ENCODE results near the gene TDRD9. TPM values are rescaled to one million over a fixed set of nuclear protein-coding genes. Genes with fewer than 3 reads are reported as not detected.

Gene TDRD9
- total and polyA plus RNA-seq, 4 donors = 1.1 to 2.7 (median 2.0) TPM

DNA sequence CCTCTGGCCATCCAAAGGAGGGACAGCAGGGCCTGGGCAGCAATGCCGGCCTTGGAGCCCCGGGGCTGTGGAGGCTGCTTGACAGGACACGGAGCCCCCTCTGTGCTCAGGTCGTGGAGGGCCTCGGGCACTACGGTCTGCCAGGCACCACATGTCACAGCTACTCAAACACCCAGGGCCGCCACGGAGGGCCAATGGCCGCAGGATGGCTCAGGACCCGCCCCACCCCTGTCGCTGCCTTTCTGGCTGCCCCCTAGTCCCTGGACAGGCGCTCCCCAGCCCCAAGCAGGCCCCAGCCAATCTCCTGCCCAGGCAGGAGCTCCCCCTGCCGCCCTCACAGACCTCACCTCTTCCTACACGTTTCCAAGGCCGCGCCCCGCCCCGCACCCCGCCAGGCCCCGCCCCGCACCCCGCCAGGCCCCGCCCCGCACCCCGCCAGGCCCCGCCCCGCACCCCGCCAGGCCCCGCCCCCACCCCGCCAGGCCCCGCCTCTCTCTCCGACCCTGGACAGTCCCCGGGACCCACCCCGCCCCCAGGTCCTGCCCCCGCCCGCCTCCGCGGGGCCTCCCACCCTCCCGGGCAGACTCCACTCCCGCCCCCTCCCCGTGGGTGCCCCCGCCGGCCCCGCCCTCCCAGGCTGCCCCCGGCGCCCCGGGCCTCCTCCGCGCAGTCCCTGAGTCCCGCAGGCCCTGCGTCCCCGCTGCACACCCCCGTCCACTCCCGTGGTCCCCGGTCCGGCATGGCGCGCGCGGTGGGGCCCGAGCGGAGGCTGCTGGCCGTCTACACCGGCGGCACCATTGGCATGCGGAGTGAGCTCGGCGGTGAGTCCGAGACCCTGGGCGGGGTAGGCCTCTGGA lies 157.0 kb downstream of the TDRD9 start, which contains the start of gene ASPG:
Gene ASPG, plus strand, starts transcription at position 669 of the 857 bp plus-strand sequence. Its CDS starts 71 bp downstream, at position 740.
- WGBS, 2 donors = 12 to 19% methylated on average over 29 to 70 of the region's 70 CpGs
- Histone ChIP-seq H3K9me3 (ENCODE audit: control insufficient read depth, low read length) (no peaks in the 10 kb centered on the region), H3K4me1 (ENCODE audit: control insufficient read depth in 1 of 2, insufficient read depth in 2 of 2, low read length in 2 of 2) (no peaks in the 10 kb centered on the region), H3K36me3 (ENCODE audit: control insufficient read depth in 1 of 2, insufficient read depth in 2 of 2, low read length in 1 of 2) (no peaks in the 10 kb centered on the region), H3K27me3 (ENCODE audit: control insufficient read depth in 1 of 2, insufficient read depth in 2 of 2, low read length in 1 of 2) (no peaks in the 10 kb centered on the region), H3K4me3 (ENCODE audit: low read length in 2 of 2) (no peak within 1 kb of the TSS), H3K27ac (ENCODE audit: low read depth in 1 of 2, low read length in 2 of 2) (no peak within 1 kb of the TSS)
- peak; percentile 44 for ATAC-seq (ENCODE audit: low FRiP score)
- intact Hi-C loops (cut with DNase I) = loop anchor here in 1 of 2 donors (10.0 kb wide), 1 partner anchor 550 kb away; no protein-coding TSS in a partner anchor
- peak; percentile 37 to 79 for DNase-seq

- H3K4me1 ChIP-seq (ENCODE audit: control insufficient read depth in 1 of 2, insufficient read depth in 2 of 2, low read length in 2 of 2) = no peaks in the 10 kb centered on the region
- 46 to 51% methylated on average over 15 to 29 of the region's 29 CpGs for WGBS, 2 donors
- ATAC-seq (ENCODE audit: low FRiP score) (no peak), DNase-seq (peak; percentile 41 to 74)
- H3K9me3 ChIP-seq (ENCODE audit: control insufficient read depth, low read length) = no peaks in the 10 kb centered on the region
- H3K36me3 ChIP-seq (ENCODE audit: control insufficient read depth in 1 of 2, insufficient read depth in 2 of 2, low read length in 1 of 2) = no peaks in the 10 kb centered on the region
- no peak overlapping the region for H3K27ac ChIP-seq (ENCODE audit: low read depth in 1 of 2, low read length in 2 of 2)
- intact Hi-C loops (cut with DNase I) = loop anchor here in 1 of 2 donors (10.0 kb wide), 1 partner anchor 549 kb away; no protein-coding TSS in a partner anchor
- H3K4me3 ChIP-seq (ENCODE audit: low read length in 2 of 2) = no peak overlapping the region
- no peaks in the 10 kb centered on the region for H3K27me3 ChIP-seq (ENCODE audit: control insufficient read depth in 1 of 2, insufficient read depth in 2 of 2, low read length in 1 of 2)
These were observed 157.6 kb downstream of the TDRD9 start for GRCh38 chr14:104085889-104086201.

GRCh38 chr14:104086210-104086660 lies 158.0 kb downstream of the TDRD9 start:
- Histone ChIP-seq H3K4me3 (ENCODE audit: low read length in 2 of 2) (no peak overlapping the region), H3K27ac (ENCODE audit: low read depth in 1 of 2, low read length in 2 of 2) (no peak overlapping the region), H3K9me3 (ENCODE audit: control insufficient read depth, low read length) (no peaks in the 10 kb centered on the region), H3K4me1 (ENCODE audit: control insufficient read depth in 1 of 2, insufficient read depth in 2 of 2, low read length in 2 of 2) (no peaks in the 10 kb centered on the region), H3K36me3 (ENCODE audit: control insufficient read depth in 1 of 2, insufficient read depth in 2 of 2, low read length in 1 of 2) (no peaks in the 10 kb centered on the region), H3K27me3 (ENCODE audit: control insufficient read depth in 1 of 2, insufficient read depth in 2 of 2, low read length in 1 of 2) (no peaks in the 10 kb centered on the region)
- intact Hi-C loops (cut with DNase I) = loop anchor here in 1 of 2 donors (10.0 kb wide), 1 partner anchor 549 kb away; no protein-coding TSS in a partner anchor
- DNase-seq = peak in 1 of 2 donors; percentile 42
- ATAC-seq (ENCODE audit: low FRiP score) = peak; percentile 2
- WGBS, 2 donors = 86 to 88% methylated on average over 12 to 13 of the region's 13 CpGs

- ATAC-seq (ENCODE audit: low FRiP score) (no peak), DNase-seq (peak in 1 of 2 donors; percentile 36)
- no peaks in the 10 kb centered on the region for H3K9me3 ChIP-seq (ENCODE audit: control insufficient read depth, low read length)
- no peaks in the 10 kb centered on the region for H3K27me3 ChIP-seq (ENCODE audit: control insufficient read depth in 1 of 2, insufficient read depth in 2 of 2, low read length in 1 of 2)
- H3K4me1 ChIP-seq (ENCODE audit: control insufficient read depth in 1 of 2, insufficient read depth in 2 of 2, low read length in 2 of 2) = no peaks in the 10 kb centered on the region
- H3K27ac ChIP-seq (ENCODE audit: low read depth in 1 of 2, low read length in 2 of 2) = no peak overlapping the region
- WGBS, 2 donors = 80 to 82% methylated on average over 16 of the region's 16 CpGs
- intact Hi-C loops (cut with DNase I) = loop anchor here in 1 of 2 donors (10.0 kb wide), 1 partner anchor 548 kb away; no protein-coding TSS in a partner anchor
- H3K36me3 ChIP-seq (ENCODE audit: control insufficient read depth in 1 of 2, insufficient read depth in 2 of 2, low read length in 1 of 2) = no peaks in the 10 kb centered on the region
- H3K4me3 ChIP-seq (ENCODE audit: low read length in 2 of 2) = no peak overlapping the region
These were observed 158.6 kb downstream of the TDRD9 start for GRCh38 chr14:104086661-104087461.

DNA sequence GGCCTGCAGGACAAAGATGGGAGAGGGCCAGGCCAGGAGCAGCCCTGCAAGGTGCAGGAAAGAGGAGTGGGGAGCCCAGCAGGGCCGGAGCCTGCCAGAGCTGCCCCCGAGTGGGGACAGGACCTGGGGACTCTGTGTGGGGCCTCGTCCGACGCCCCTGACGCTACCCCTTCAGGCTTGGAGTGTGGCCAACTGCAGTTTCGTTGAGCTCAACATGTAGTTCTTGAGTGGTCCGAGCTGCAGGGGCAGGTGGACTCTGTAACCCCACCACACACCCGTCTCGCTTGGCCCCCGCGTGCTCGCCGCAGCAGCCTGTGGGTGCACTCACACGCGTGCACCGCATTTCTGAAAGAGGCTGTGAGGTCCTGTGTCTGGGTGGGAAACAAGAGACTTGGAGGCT lies 159.2 kb downstream of the TDRD9 start:
- Histone ChIP-seq H3K36me3 (ENCODE audit: control insufficient read depth in 1 of 2, insufficient read depth in 2 of 2, low read length in 1 of 2) (no peaks in the 10 kb centered on the region), H3K27ac (ENCODE audit: low read depth in 1 of 2, low read length in 2 of 2) (no peak overlapping the region), H3K9me3 (ENCODE audit: control insufficient read depth, low read length) (no peaks in the 10 kb centered on the region), H3K4me1 (ENCODE audit: control insufficient read depth in 1 of 2, insufficient read depth in 2 of 2, low read length in 2 of 2) (no peaks in the 10 kb centered on the region), H3K4me3 (ENCODE audit: low read length in 2 of 2) (no peak overlapping the region), H3K27me3 (ENCODE audit: control insufficient read depth in 1 of 2, insufficient read depth in 2 of 2, low read length in 1 of 2) (no peaks in the 10 kb centered on the region)
- intact Hi-C loops (cut with DNase I) = loop anchor here in 1 of 2 donors (10.0 kb wide), 1 partner anchor 547 kb away; no protein-coding TSS in a partner anchor
- 88 to 96% methylated on average over 17 of the region's 17 CpGs for WGBS, 2 donors
- DNase-seq (peak in 1 of 2 donors; percentile 30), ATAC-seq (ENCODE audit: low FRiP score) (no peak)

GRCh38 chr14:104087981-104088850 lies 160.0 kb downstream of the TDRD9 start:
- ATAC-seq (ENCODE audit: low FRiP score) (no peak), DNase-seq (peak in 1 of 2 donors; percentile 32)
- intact Hi-C loops (cut with DNase I) = loop anchor here in 1 of 2 donors (10.0 kb wide), 1 partner anchor 547 kb away; no protein-coding TSS in a partner anchor
- Histone ChIP-seq H3K27me3 (ENCODE audit: control insufficient read depth in 1 of 2, insufficient read depth in 2 of 2, low read length in 1 of 2) (no peaks in the 10 kb centered on the region), H3K27ac (ENCODE audit: low read depth in 1 of 2, low read length in 2 of 2) (no peak overlapping the region), H3K9me3 (ENCODE audit: control insufficient read depth, low read length) (no peaks in the 10 kb centered on the region), H3K4me3 (ENCODE audit: low read length in 2 of 2) (no peak overlapping the region), H3K36me3 (ENCODE audit: control insufficient read depth in 1 of 2, insufficient read depth in 2 of 2, low read length in 1 of 2) (no peaks in the 10 kb centered on the region), H3K4me1 (ENCODE audit: control insufficient read depth in 1 of 2, insufficient read depth in 2 of 2, low read length in 2 of 2) (no peaks in the 10 kb centered on the region)
- 88 to 89% methylated on average over 23 of the region's 23 CpGs for WGBS, 2 donors

- no peak overlapping the region for H3K27ac ChIP-seq (ENCODE audit: low read depth in 1 of 2, low read length in 2 of 2)
- H3K27me3 ChIP-seq (ENCODE audit: control insufficient read depth in 1 of 2, insufficient read depth in 2 of 2, low read length in 1 of 2) = no peaks in the 10 kb centered on the region
- H3K9me3 ChIP-seq (ENCODE audit: control insufficient read depth, low read length) = no peaks in the 10 kb centered on the region
- no peaks in the 10 kb centered on the region for H3K36me3 ChIP-seq (ENCODE audit: control insufficient read depth in 1 of 2, insufficient read depth in 2 of 2, low read length in 1 of 2)
- intact Hi-C loops (cut with DNase I) = no loop called here
- DNase-seq = peak in 1 of 2 donors; percentile 73
- 96 to 97% methylated on average over 20 of the region's 20 CpGs for WGBS, 2 donors
- no peak overlapping the region for H3K4me3 ChIP-seq (ENCODE audit: low read length in 2 of 2)
- ATAC-seq (ENCODE audit: low FRiP score) = no peak
- H3K4me1 ChIP-seq (ENCODE audit: control insufficient read depth in 1 of 2, insufficient read depth in 2 of 2, low read length in 2 of 2) = no peaks in the 10 kb centered on the region
These were observed 162.0 kb downstream of the TDRD9 start for GRCh38 chr14:104090071-104090748.
